Uterus (tissue), 4 donors: Measurements from ENCODE around the gene CCNYL1. TPM values are rescaled to one million over a fixed set of nuclear protein-coding genes. Genes with fewer than 3 reads are reported as not detected.

Experiments used
- DNase-seq, 2 donors: peaks; one replicate each; pipeline ENCODE4 v3.0.0-alpha.2; 2019 to 2020
- H3K27ac ChIP-seq, 2 donors: fragments of 200-600 bp; sonication (generic); 1 replicate in 1 of 2; 2 replicates in 1 of 2; pipeline ENCODE4 v1.5.1; 2016 to 2018
- H3K27me3 ChIP-seq, 2 donors: fragments of 200-600 bp; sonication (generic); one replicate each; pipeline ENCODE4 v1.5.1; 2018 to 2019; ENCODE audit warnings: control low read depth in 1 of 2
- H3K36me3 ChIP-seq, 2 donors: fragments of 200-600 bp; sonication (generic); one replicate each; pipeline ENCODE4 v1.5.1; 2019; ENCODE audit warnings: control low read depth in 1 of 2
- H3K4me1 ChIP-seq, 2 donors: fragments of 200-600 bp; sonication (generic); one replicate each; pipeline ENCODE4 v1.5.1; 2018 to 2019; ENCODE audit warnings: control low read depth in 1 of 2
- H3K4me3 ChIP-seq, 2 donors: fragments of 200-600 bp; sonication (generic); 1 replicate in 1 of 2; 2 replicates in 1 of 2; pipeline ENCODE4 v1.5.1; 2018 to 2019; ENCODE audit warnings: mild to moderate bottlenecking in 1 of 2
- H3K9me3 ChIP-seq, 2 donors: fragments of 200-600 bp; sonication (generic); one replicate each; pipeline ENCODE4 v1.5.1; 2019; ENCODE audit warnings: control low read depth in 1 of 2
- POLR2A ChIP-seq, 2 donors: fragments of 450-650 bp; IDR thresholded peaks; one replicate each; pipeline ENCODE4 v1.6.1; 2016; ENCODE audit warnings: antibody characterized with exemption in 2 of 2, mild to moderate bottlenecking in 1 of 2, moderate library complexity in 1 of 2
- intact Hi-C: fragments of 100-400 bp; cut with DNase I; formaldehyde crosslinking; loops from one replicate; pipeline ENCODE4 v1.15.1; 2023; ENCODE audit warnings: low total_unique reads
- total RNA-seq, 4 donors: library from RNA; depleted of rRNA in 3 of 4; stranded (reverse); fragments of >200 nt in 3 of 4; gene quantifications; one replicate each; pipeline versions ENCODE4 v1.1.0 to v1.2.4, GENCODE V29; 2014 to 2023
- TF ChIP-seq, protein P1 (sequence below), 4 experiments: fragments of 200-600 bp in 2 of 4; fragments of 450-650 bp in 2 of 4; sonication (generic) in 2 of 4; IDR thresholded peaks; one replicate each; pipeline ENCODE4 v1.5.1; 2016 to 2019; ENCODE audit warnings: antibody characterized with exemption in 4 of 4, mild to moderate bottlenecking in 2 of 4, moderate library complexity in 1 of 4
- donor health status: DM: yes; HTN: yes; CAD: no.

CCNYL1 gene
- total RNA-seq, 4 donors from 2014 or later: 4.1 to 32.6 (median 15.7) TPM

DNA sequence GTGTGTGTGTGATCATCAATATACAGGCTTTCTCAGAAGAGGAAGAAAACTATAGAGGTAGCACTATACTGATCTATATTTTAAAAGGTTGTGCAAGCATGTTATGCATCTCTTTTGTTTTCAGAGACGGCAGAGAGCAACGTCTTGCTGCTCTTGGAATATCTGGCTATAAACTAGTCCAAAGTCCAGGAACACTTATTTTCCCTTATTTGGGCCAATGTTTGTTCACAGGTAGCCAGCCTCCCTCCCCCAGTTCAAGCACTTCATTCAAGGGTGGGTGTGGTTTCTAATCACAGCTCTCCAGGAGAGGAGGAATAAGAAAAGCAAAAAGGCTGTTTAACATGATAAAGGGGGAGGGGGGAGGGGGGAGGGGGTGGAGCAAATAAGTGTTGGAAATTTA lies 54.1 kb downstream of the CCNYL1 start:
- H3K36me3 ChIP-seq: no peaks in the 10 kb centered on the region
- no peak for DNase-seq
- no peak overlapping the region for H3K27ac ChIP-seq
- H3K9me3 ChIP-seq: no peaks in the 10 kb centered on the region
- H3K27me3 ChIP-seq: no peaks in the 10 kb centered on the region
- intact Hi-C loops: loop anchor here (5.0 kb wide), 1 partner anchor 138 kb away; the partner anchor contains the start of gene METTL21A
- no peak overlapping the region for H3K4me3 ChIP-seq
- no peak for TF ChIP-seq POLR2A (IDR thresholded peaks at IDR 0.05)
- TF ChIP-seq, protein P1, sequence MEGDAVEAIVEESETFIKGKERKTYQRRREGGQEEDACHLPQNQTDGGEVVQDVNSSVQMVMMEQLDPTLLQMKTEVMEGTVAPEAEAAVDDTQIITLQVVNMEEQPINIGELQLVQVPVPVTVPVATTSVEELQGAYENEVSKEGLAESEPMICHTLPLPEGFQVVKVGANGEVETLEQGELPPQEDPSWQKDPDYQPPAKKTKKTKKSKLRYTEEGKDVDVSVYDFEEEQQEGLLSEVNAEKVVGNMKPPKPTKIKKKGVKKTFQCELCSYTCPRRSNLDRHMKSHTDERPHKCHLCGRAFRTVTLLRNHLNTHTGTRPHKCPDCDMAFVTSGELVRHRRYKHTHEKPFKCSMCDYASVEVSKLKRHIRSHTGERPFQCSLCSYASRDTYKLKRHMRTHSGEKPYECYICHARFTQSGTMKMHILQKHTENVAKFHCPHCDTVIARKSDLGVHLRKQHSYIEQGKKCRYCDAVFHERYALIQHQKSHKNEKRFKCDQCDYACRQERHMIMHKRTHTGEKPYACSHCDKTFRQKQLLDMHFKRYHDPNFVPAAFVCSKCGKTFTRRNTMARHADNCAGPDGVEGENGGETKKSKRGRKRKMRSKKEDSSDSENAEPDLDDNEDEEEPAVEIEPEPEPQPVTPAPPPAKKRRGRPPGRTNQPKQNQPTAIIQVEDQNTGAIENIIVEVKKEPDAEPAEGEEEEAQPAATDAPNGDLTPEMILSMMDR (IDR thresholded peaks at IDR 0.05): no peak
- peaks cover 0 to 4% of the 10 kb centered on the region in 2 donors for H3K4me1 ChIP-seq

DNA sequence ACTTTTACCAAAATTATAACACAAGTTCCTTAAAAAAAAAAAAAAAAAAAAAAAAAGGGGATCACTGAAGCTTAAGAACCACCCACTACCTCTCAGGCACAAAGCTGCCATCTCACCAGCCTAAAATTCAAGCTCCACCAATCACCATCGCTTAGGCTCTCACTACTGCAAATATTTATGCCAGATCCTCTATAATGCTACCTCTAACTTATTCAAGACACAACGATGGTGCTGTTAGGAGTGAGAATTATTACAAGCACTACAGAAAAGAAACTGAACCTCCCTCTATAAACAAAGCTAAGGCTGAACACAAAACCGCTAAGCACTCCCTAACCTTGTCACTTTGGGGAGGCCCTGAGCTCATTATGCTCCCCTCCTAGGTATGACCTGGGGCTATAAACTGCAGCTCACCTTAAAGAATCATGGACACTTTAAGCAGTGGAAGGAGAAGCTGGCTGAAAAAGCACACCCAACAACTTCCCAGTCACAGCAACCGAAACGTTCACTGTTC lies 54.7 kb downstream of the CCNYL1 start:
- Histone ChIP-seq H3K36me3 (no peaks in the 10 kb centered on the region), H3K27me3 (no peaks in the 10 kb centered on the region), H3K27ac (no peak overlapping the region), H3K4me3 (no peak overlapping the region), H3K9me3 (no peaks in the 10 kb centered on the region), H3K4me1 (peaks cover 0 to 4% of the 10 kb centered on the region in 2 donors)
- intact Hi-C loops: loop anchor here (5.0 kb wide), 1 partner anchor 139 kb away; the partner anchor contains the start of gene METTL21A
- DNase-seq: no peak
- no peak for TF ChIP-seq POLR2A (IDR thresholded peaks at IDR 0.05)
- TF ChIP-seq, protein P1 (IDR thresholded peaks at IDR 0.05): no peak

DNA sequence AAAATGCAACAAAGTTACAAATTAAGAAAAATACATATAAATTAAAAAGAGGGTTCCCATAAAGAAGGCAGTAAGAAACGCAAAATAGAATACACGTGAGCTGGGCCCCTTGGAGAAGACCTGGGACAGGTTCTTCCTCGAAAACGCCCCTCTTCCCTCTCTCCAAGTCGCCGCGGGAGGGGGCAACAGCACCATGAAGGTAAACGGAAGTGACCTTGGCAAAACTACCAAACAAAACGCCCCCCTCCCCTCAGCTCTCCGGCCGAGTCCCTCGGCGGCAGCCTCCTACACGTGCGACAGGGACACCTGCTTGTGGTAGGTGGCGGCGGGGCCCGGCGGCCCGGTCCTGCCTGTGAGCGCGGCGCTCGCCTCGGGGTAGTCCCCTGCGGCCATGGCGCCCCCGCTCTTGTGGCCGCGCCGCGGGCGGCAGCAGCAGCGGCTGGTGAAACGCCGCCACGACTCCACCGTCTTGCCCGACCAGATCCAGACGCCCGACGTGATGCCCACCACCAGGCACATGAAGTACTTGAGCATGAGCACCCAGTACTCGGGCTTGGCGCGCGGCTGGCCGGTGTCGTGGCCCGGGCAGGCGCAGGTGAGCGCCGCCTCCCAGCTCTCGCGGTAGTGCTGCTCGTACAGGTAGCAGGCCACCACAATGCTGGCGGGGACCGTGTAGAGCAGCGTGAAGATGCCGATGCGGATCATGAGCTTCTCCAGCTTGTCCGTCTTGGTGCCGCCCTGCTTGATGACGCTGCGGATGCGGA lies 55.4 kb downstream of the CCNYL1 start:
- no peak for DNase-seq
- Histone ChIP-seq H3K36me3 (no peaks in the 10 kb centered on the region), H3K4me3 (no peak overlapping the region), H3K9me3 (no peaks in the 10 kb centered on the region), H3K27me3 (no peaks in the 10 kb centered on the region), H3K27ac (no peak overlapping the region), H3K4me1 (peaks cover 0 to 4% of the 10 kb centered on the region in 2 donors)
- TF ChIP-seq POLR2A (IDR thresholded peaks at IDR 0.05): no peak
- TF ChIP-seq, protein P1 (IDR thresholded peaks at IDR 0.05): no peak
- intact Hi-C loops: loop anchor here (5.0 kb wide), 1 partner anchor 140 kb away; the partner anchor contains the start of gene METTL21A

DNA sequence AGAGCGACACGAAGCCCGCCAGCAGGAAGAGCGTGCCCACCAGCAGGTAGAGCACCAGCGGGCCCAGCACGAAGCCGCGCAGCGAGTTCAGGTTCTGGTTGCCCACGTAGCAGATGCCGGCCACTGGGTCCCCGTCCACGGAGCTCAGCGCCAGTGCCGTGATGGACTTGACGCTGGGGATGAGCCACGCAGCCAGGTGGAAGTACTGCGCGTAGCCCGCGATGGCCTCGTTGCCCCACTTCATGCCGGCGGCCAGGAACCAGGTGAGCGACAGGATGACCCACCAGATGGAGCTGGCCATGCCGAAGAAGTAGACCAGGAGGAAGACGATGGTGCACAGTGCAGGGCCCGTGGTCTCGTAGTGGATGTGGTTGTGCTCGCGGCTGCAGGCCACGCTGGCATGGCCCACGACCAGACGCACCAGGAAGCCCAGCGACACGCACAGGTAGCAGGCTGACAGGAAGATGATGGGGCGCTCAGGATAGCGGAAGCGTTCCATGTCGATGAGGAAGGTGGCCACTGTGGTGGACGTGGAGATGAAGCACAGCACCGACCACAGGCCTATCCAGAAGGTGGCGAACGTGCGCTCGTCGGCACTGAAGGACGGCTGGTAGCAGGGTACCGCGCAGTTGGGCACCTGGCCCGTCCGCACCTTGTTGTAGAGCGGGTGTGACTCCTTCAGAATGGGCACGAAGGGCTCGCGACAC lies 56.2 kb downstream of the CCNYL1 start:
- Histone ChIP-seq H3K27ac (no peak overlapping the region), H3K27me3 (no peaks in the 10 kb centered on the region), H3K9me3 (no peaks in the 10 kb centered on the region), H3K4me3 (peak overlapping the region; percentile 40 to 72), H3K36me3 (no peaks in the 10 kb centered on the region), H3K4me1 (peaks cover 0 to 4% of the 10 kb centered on the region in 2 donors)
- DNase-seq: peak; percentile 29 to 33
- no peak for TF ChIP-seq POLR2A (IDR thresholded peaks at IDR 0.05)
- TF ChIP-seq, protein P1 (IDR thresholded peaks at IDR 0.05): peak; percentile 16 to 22 (median 19)
- intact Hi-C loops: loop anchor here (5.0 kb wide), 1 partner anchor 140 kb away; the partner anchor contains the start of gene METTL21A
